ENCODE data around the gene NACA. TPM values are rescaled to one million over a fixed set of nuclear protein-coding genes. Genes with fewer than 3 reads are reported as not detected.

NACA gene
- total RNA-seq, 1 donor from 2014 or later, result 680 TPM

DNA sequence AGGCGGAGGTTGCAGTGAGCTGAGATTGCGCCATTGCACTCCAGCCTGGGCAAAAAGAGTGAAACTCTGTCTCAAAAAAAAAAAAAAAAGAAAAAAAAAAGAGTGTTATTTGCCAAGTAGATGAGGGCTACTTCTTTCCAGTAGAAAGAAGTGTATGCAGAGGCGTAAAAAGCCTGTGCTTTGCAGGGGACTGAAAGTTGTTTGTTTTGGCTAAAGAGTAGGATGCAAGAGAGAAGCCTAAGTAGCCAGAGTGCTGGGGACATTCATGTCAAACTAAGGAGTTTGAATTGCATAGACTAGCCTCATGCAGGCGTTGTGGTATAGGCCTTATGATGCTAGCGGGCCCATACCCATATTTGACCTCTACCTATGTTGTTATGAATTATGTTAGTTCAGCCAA is 47.5 kb upstream of the NACA start:
- TF ChIP-seq, protein P1, sequence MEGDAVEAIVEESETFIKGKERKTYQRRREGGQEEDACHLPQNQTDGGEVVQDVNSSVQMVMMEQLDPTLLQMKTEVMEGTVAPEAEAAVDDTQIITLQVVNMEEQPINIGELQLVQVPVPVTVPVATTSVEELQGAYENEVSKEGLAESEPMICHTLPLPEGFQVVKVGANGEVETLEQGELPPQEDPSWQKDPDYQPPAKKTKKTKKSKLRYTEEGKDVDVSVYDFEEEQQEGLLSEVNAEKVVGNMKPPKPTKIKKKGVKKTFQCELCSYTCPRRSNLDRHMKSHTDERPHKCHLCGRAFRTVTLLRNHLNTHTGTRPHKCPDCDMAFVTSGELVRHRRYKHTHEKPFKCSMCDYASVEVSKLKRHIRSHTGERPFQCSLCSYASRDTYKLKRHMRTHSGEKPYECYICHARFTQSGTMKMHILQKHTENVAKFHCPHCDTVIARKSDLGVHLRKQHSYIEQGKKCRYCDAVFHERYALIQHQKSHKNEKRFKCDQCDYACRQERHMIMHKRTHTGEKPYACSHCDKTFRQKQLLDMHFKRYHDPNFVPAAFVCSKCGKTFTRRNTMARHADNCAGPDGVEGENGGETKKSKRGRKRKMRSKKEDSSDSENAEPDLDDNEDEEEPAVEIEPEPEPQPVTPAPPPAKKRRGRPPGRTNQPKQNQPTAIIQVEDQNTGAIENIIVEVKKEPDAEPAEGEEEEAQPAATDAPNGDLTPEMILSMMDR (IDR thresholded peaks at IDR 0.05; ENCODE audit: insufficient read depth, low read depth, low read length), result no peak
- no peak for TF ChIP-seq EZH2 (IDR thresholded peaks at IDR 0.05; ENCODE audit: insufficient read depth, low read length)
- peaks cover 4% of the 10 kb centered on the region for H3K4me1 Mint-ChIP-seq (ENCODE audit: low read depth, unreplicated experiment)
- Histone ChIP-seq H3K27ac (ENCODE audit: low read depth, low read length) (no peak overlapping the region), H3K4me3 (ENCODE audit: insufficient read depth, low read depth, low read length) (no peak overlapping the region), H3K36me3 (ENCODE audit: insufficient read depth, low read length) (no peaks in the 10 kb centered on the region), H4K20me1 (ENCODE audit: insufficient read depth, low read length) (no peaks in the 10 kb centered on the region), H3K4me1 (ENCODE audit: insufficient read depth, low read length) (no peaks in the 10 kb centered on the region), H3K9ac (ENCODE audit: low read length) (no peak overlapping the region), H2AFZ (ENCODE audit: low read depth, low read length) (no peak overlapping the region), H3K9me3 (ENCODE audit: insufficient read depth, low read depth, low read length) (no peaks in the 10 kb centered on the region), H3K4me2 (ENCODE audit: low read length) (no peak overlapping the region), H3K79me2 (ENCODE audit: insufficient read depth, low read length) (no peaks in the 10 kb centered on the region), H3K27me3 (ENCODE audit: insufficient read depth, low read length) (no peaks in the 10 kb centered on the region)
- peaks cover 2% of the 10 kb centered on the region for H3K9me3 Mint-ChIP-seq (ENCODE audit: unreplicated experiment)
- no peaks in the 10 kb centered on the region for H3K36me3 Mint-ChIP-seq (ENCODE audit: low read depth, unreplicated experiment)
- no peak overlapping the region for H3K4me3 Mint-ChIP-seq (ENCODE audit: unreplicated experiment)
- no peak overlapping the region for H3K27ac Mint-ChIP-seq (ENCODE audit: unreplicated experiment)
- no peak for DNase-seq (ENCODE audit: low read depth)
- no peaks in the 10 kb centered on the region for H3K27me3 Mint-ChIP-seq (ENCODE audit: low read depth, unreplicated experiment)
- no peak for FAIRE-seq

DNA sequence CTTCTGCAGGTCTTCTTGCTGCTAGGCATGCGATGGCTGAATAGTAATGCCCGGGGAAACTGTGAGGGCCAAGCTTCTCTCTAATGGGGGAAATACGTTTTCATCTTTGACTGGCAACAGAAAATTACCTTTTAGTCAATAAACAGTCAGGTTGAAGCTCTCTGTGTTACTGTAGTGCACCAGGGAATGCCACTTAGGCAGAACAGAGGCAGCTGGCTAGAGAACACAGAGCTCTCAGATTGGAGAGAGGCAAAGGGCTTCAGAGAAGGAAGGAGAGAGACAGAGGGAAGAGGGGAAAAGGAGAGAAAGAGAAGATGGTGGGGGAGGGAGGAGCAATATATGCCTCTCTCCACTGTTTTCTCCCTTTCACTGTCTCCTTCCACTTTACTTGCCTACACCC is 44.8 kb upstream of the NACA start:
- Histone ChIP-seq H3K9me3 (ENCODE audit: insufficient read depth, low read depth, low read length) (no peaks in the 10 kb centered on the region), H3K36me3 (ENCODE audit: insufficient read depth, low read length) (no peaks in the 10 kb centered on the region), H3K79me2 (ENCODE audit: insufficient read depth, low read length) (no peaks in the 10 kb centered on the region), H3K4me1 (ENCODE audit: insufficient read depth, low read length) (no peaks in the 10 kb centered on the region), H3K27me3 (ENCODE audit: insufficient read depth, low read length) (no peaks in the 10 kb centered on the region), H3K4me3 (ENCODE audit: insufficient read depth, low read depth, low read length) (no peak overlapping the region), H3K9ac (ENCODE audit: low read length) (no peak overlapping the region), H2AFZ (ENCODE audit: low read depth, low read length) (no peak overlapping the region), H4K20me1 (ENCODE audit: insufficient read depth, low read length) (no peaks in the 10 kb centered on the region), H3K4me2 (ENCODE audit: low read length) (no peak overlapping the region), H3K27ac (ENCODE audit: low read depth, low read length) (no peak overlapping the region)
- Mint-ChIP-seq H3K4me3 (ENCODE audit: unreplicated experiment) (no peak overlapping the region), H3K9me3 (ENCODE audit: unreplicated experiment) (peaks cover 2% of the 10 kb centered on the region), H3K27ac (ENCODE audit: unreplicated experiment) (no peak overlapping the region), H3K36me3 (ENCODE audit: low read depth, unreplicated experiment) (no peaks in the 10 kb centered on the region), H3K4me1 (ENCODE audit: low read depth, unreplicated experiment) (peaks cover 4% of the 10 kb centered on the region), H3K27me3 (ENCODE audit: low read depth, unreplicated experiment) (no peaks in the 10 kb centered on the region)
- DNase-seq (ENCODE audit: low read depth), result no peak
- no peak for TF ChIP-seq EZH2 (IDR thresholded peaks at IDR 0.05; ENCODE audit: insufficient read depth, low read length)
- TF ChIP-seq, protein P1 (IDR thresholded peaks at IDR 0.05; ENCODE audit: insufficient read depth, low read depth, low read length), result no peak
- no peak for FAIRE-seq

DNA sequence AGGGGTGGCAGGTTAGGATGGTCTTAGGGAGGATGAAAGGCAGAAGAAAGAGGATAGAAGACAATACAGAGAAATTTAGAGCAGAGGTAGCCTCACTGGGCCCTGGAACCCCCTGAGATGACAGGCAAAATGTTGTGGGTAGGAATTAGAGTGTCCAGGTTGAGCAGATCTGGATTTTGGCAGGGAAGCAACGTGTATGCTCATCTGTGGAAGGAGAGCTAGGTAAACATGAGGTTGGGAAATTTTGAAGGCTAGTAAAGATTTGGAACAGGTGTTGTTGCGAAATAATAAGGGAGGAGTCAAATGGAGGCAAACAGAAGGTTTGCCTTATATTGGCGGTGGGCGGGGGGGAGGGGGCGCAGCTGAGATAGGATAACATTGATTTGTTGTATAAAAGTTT is 43.3 kb upstream of the NACA start:
- no peaks in the 10 kb centered on the region for H3K27me3 Mint-ChIP-seq (ENCODE audit: low read depth, unreplicated experiment)
- no peak overlapping the region for H3K4me3 Mint-ChIP-seq (ENCODE audit: unreplicated experiment)

More for the DNA sequence above, 43.3 kb upstream of the NACA start:
- H3K27ac Mint-ChIP-seq (ENCODE audit: unreplicated experiment), result no peak overlapping the region
- Histone ChIP-seq H3K9ac (ENCODE audit: low read length) (no peak overlapping the region), H3K27me3 (ENCODE audit: insufficient read depth, low read length) (no peaks in the 10 kb centered on the region), H3K79me2 (ENCODE audit: insufficient read depth, low read length) (no peaks in the 10 kb centered on the region), H2AFZ (ENCODE audit: low read depth, low read length) (no peak overlapping the region), H3K27ac (ENCODE audit: low read depth, low read length) (no peak overlapping the region), H3K4me1 (ENCODE audit: insufficient read depth, low read length) (no peaks in the 10 kb centered on the region), H3K4me2 (ENCODE audit: low read length) (no peak overlapping the region), H3K36me3 (ENCODE audit: insufficient read depth, low read length) (no peaks in the 10 kb centered on the region), H3K9me3 (ENCODE audit: insufficient read depth, low read depth, low read length) (no peaks in the 10 kb centered on the region), H3K4me3 (ENCODE audit: insufficient read depth, low read depth, low read length) (no peak overlapping the region), H4K20me1 (ENCODE audit: insufficient read depth, low read length) (no peaks in the 10 kb centered on the region)
- H3K9me3 Mint-ChIP-seq (ENCODE audit: unreplicated experiment), result no peaks in the 10 kb centered on the region
- H3K4me1 Mint-ChIP-seq (ENCODE audit: low read depth, unreplicated experiment), result peaks cover 7% of the 10 kb centered on the region
- TF ChIP-seq, protein P1 (IDR thresholded peaks at IDR 0.05; ENCODE audit: insufficient read depth, low read depth, low read length), result no peak
- no peak for TF ChIP-seq EZH2 (IDR thresholded peaks at IDR 0.05; ENCODE audit: insufficient read depth, low read length)
- FAIRE-seq (no peak), DNase-seq (ENCODE audit: low read depth) (no peak)
- no peaks in the 10 kb centered on the region for H3K36me3 Mint-ChIP-seq (ENCODE audit: low read depth, unreplicated experiment)

Measured in astrocyte (in vitro differentiated cells and primary cell).